Uterus (tissue), 2 donors: ENCODE results near the gene PRKAR1A.

Source experiments
- POLR2A ChIP-seq, 2 donors: fragments of 450-650 bp; IDR thresholded peaks; one replicate each; pipeline ENCODE4 v1.6.1; 2016; ENCODE audit warnings: antibody characterized with exemption in 2 of 2, mild to moderate bottlenecking in 1 of 2, moderate library complexity in 1 of 2
- TF ChIP-seq, protein P1 (sequence below), 4 experiments: fragments of 200-600 bp in 2 of 4; fragments of 450-650 bp in 2 of 4; sonication (generic) in 2 of 4; IDR thresholded peaks; one replicate each; pipeline ENCODE4 v1.5.1; 2016 to 2019; ENCODE audit warnings: antibody characterized with exemption in 4 of 4, mild to moderate bottlenecking in 2 of 4, moderate library complexity in 1 of 4

GRCh38 chr17:68522266-68522665 is 10.0 kb downstream of the PRKAR1A start:
- TF ChIP-seq POLR2A (IDR thresholded peaks at IDR 0.05) = no peak
- TF ChIP-seq, protein P1, sequence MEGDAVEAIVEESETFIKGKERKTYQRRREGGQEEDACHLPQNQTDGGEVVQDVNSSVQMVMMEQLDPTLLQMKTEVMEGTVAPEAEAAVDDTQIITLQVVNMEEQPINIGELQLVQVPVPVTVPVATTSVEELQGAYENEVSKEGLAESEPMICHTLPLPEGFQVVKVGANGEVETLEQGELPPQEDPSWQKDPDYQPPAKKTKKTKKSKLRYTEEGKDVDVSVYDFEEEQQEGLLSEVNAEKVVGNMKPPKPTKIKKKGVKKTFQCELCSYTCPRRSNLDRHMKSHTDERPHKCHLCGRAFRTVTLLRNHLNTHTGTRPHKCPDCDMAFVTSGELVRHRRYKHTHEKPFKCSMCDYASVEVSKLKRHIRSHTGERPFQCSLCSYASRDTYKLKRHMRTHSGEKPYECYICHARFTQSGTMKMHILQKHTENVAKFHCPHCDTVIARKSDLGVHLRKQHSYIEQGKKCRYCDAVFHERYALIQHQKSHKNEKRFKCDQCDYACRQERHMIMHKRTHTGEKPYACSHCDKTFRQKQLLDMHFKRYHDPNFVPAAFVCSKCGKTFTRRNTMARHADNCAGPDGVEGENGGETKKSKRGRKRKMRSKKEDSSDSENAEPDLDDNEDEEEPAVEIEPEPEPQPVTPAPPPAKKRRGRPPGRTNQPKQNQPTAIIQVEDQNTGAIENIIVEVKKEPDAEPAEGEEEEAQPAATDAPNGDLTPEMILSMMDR (IDR thresholded peaks at IDR 0.05) = no peak
